NCI-H526 (cell line): Measurements from ENCODE around the gene RAB10.

Experiments
- DNase-seq, 2 experiments: peaks; one replicate each; lab custom pipeline; 2025; lab: John Stamatoyannopoulos, UW

The RAB10 gene

DNA sequence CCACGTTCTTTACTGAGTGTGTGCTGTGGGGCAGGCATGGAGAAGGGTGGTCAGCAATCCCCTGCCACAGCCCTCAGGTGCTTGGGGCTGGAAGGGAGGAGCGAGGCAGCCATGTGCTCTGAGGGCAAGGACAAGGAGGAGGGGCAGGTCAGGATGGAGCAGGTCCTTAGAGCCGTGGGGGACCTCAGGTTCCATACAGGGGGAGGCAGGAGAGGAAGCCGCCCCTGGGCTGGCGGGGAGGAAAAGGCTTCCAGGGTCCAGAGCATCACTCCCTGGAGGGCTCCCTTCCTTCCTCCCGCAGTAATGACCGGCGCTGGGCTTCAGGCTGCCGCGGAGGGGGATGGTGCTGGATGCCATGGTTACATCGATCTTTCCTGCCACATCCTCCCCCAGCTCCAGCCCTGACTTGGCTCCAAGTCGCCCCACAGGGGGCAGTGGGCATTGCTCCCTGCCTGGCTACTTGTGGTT lies 145.6 kb downstream of the RAB10 start:
- DNase-seq = no peak

DNA sequence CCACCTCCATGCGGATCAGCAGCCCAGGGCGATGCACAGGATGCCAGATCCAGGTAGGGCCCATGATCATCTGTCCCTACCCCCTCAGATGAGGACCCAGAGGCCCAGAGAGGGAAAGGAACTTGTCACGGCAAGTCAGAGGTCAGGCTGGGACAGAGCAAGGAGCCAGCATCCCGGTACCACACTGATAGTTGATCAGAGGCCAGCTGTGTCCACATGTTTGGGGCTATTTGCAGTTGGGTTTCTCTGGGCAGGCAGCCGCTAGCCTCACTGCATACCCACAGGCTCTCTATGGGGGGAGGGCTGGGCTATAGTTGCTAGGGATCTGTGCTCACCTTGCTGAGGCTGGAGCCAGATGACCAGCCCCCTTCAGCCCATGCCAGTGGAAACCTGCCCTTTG lies 148.6 kb downstream of the RAB10 start:
- no peak for DNase-seq

DNA sequence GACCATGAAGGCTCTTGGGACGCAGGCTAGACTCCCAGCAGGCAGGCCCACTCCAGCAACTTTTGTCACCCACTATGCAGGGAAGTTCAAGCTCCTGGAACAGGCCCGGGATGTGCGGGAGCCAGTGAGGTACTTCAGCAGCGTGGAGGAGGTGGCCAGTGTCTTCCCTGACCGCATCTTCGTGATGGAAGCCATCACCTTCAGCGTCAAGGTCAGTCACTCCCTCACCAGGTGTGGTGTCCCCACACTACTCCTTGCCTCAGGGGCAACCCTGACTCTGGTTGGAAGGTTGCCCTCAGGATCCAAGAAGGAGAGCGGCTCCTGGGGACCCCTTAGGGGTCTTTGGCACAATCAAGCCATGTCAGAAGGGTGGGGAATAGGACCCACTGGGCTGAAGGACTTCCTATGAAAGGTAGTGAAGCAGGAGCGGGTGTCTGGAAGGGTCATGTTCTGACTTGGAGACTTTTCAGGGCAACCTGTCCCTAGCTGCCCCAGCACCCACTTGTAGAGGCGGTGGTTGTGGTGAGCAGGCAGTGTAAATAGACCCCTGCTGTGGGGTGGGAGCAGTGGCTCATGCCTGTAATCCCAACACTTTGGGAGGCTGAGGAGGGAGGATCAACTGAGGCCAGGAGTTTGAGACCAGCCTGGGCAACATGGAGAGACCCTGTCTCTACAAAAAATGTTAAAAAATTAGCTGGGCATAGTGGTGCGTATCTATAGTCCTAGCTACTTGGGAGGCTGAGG lies 149.2 kb downstream of the RAB10 start:
- DNase-seq = no peak

DNA sequence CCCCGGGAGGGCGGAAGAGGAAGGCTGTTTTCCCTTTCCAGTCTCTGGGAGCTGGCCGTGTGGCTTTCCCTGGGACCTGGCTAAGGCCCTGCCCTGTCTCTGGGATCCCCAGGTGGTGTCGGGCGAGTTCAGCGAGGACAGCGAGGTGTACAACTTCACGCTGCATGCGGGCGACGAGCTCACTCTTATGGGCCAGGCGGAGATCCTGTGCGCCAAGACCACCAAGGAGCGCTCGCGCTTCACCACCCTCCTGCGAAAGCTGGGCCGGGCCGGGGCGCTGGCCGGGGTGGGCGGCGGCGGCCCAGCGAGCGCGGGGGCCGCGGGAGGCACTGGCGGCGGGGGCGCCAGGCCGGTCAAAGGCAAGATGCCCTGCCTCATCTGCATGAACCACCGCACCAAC lies 150.2 kb downstream of the RAB10 start:
- DNase-seq = no peak

DNA sequence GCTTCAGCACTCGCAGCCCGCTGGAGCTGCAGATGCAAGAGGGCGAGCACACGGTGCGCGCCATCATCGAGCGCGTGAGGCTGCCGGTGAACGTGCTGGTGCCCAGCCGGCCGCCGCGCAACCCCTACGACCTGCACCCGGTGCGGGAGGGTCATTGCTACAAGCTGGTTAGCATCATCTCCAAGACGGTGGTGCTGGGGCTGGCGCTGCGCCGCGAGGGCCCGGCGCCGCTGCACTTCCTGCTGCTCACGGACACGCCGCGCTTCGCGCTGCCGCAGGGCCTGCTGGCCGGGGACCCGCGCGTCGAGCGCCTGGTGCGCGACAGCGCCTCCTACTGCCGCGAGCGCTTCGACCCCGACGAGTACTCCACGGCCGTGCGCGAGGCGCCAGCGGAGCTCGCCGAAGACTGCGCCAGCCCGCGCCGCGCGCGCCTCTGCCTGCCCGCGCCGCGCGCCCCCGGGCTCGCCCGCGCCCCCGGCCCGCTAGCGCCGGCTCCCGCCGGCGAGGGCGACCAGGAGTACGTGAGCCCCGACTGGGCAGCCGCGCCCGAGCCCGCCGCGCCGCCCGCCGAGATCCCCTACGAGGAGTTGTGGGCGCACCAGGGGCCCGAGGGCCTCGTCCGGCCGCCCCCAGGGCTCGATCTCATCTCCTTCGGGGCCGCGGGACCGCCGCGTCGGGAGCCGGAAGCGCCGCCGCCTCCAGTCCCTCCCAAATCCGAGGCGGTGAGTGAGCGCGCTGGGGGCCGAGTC lies 150.8 kb downstream of the RAB10 start:
- DNase-seq = no peak

DNA sequence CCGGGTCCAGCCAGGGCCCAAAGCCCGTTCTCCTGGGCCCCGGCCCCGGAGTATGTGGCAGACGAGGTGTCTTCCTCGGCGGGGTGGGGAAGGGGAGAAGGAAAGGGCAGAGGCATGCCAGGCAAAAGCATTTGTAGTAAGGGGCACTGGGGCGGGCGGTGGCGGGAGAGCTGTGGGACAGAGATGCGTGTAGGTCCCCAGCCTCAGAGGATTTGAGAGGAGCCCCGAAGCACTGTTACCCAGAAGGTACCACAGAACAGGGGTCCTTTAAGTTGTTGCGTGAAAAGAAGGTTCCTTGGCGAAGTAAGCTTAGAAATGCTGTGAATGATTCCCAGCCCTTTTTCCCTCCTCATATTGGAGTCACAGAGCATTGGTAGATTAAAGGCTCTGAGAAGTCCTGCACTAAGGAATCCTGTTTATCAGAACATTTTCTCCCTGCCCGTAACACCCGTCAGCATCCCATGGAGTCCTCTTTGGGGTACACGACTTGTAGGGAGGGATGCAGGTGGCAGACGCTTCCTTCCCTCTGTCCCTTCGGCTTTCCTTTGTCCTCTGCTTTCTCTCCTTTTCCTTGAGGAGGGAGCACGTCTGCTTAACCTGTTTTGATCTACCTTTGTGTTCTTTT lies 151.5 kb downstream of the RAB10 start:
- DNase-seq = no peak

DNA sequence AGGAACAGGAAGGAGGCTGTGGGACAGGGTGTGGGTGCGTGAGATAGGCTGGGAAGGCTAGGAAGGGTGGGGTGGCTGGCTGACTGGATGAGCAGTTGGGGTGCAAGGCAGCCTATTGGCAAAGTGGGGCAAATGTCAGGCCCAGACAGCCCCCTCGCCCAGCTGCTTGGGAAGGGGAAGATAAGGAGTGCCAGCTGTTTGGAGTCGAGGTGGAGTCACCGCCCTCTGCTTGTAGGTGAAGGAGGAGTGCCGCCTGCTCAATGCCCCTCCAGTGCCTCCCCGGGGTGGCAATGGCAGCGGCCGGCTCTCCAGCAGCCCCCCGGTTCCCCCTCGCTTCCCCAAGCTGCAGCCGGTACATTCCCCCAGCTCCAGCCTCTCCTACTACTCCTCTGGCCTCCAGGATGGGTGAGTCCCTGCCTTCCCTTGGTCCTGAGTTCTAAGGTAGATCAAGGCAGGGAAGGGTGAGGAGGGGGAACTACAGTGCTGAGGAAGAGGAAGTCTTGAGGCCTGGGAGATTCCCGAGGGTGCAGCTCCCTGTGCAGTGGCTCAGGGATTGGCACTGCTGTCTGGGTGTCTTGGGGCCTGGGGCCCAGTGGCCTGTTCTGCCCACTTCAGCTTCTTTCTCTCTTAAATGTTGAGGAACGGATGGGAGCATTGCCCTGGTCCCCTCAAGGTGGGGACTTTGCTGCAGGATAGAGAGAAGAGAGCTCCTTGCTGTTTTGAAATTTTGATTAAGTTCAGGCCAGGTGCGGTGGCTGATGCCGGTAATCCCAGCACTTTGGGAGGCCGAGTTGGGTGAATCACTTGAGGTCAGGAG lies 152.3 kb downstream of the RAB10 start:
- DNase-seq = no peak
